Neural cell (in vitro differentiated cells): ENCODE measurements around the gene TBP.

Experiments
- CTCF ChIP-seq: fragments of 450-650 bp; IDR thresholded peaks from 2 replicates; pipeline ENCODE4 v1.5.1; 2014; ENCODE audit warnings: antibody characterized with exemption, mild to moderate bottlenecking, moderate library complexity; ENCODE audit not compliant: poor library complexity, severe bottlenecking
- EP300 ChIP-seq: fragments of 450-650 bp; conservative IDR thresholded peaks from 2 replicates; pipeline ENCODE4 v1.6.1; 2014; ENCODE audit warnings: antibody characterized with exemption, mild to moderate bottlenecking, moderate library complexity; ENCODE audit not compliant: poor library complexity, severe bottlenecking
- EZH2 ChIP-seq: fragments of 200-600, 300-800 bp; shearing (Covaris generic), sonication (generic); IDR thresholded peaks from 2 replicates; pipeline ENCODE4 v1.6.1; 2014; ENCODE audit warnings: antibody characterized with exemption, low read length, borderline replicate concordance, mild to moderate bottlenecking; ENCODE audit not compliant: insufficient read depth, poor library complexity, severe bottlenecking
- POLR2AphosphoS5 ChIP-seq: IDR thresholded peaks from 2 replicates; pipeline ENCODE4 v1.6.1; 2012
- RAD21 ChIP-seq: fragments of 450-650 bp; conservative IDR thresholded peaks from 2 replicates; pipeline ENCODE4 v1.6.1; 2014; ENCODE audit warnings: antibody characterized with exemption, mild to moderate bottlenecking, moderate library complexity
- SMC3 ChIP-seq: fragments of 450-650 bp; conservative IDR thresholded peaks from 2 replicates; pipeline ENCODE4 v1.6.1; 2014; ENCODE audit warnings: antibody characterized with exemption, mild to moderate bottlenecking, moderate library complexity; ENCODE audit not compliant: poor library complexity
- TAF1 ChIP-seq: IDR thresholded peaks from 2 replicates; pipeline ENCODE4 v1.6.1; 2012; ENCODE audit warnings: low read depth

DNA sequence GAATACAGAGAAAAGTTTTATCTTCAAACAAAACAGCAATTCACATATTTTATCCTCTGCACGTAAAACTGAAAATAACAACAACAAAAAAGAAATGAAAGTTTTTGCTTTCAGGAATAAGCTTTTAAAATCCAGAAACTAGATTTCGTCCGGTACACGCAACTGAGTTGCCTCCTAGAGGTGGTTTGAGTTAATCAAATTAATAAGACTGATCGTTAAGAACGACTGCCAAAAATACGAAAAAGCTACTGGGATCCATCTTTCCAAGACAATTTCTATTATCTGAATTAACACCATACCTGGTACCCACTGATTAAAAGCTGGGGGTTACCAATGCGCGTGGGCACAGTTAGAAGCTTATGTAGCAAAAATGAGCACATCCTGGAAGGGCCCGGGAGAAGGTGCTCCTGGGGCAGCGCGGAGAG is 29.6 kb downstream of the TBP start:
- TF ChIP-seq CTCF, result no peak
- TF ChIP-seq EZH2, result no peak
- no peak for TF ChIP-seq RAD21
- TF ChIP-seq POLR2AphosphoS5, result no peak
- TF ChIP-seq EP300, result no peak
- TF ChIP-seq TAF1, result no peak
- TF ChIP-seq SMC3, result no peak
